ENCODE data around the gene CREG1. TPM values are rescaled to one million over a fixed set of nuclear protein-coding genes. Genes with fewer than 3 reads are reported as not detected.

The CREG1 gene
- total RNA-seq, 2 experiments from 2014 or later = 8.0 to 8.2 TPM

DNA sequence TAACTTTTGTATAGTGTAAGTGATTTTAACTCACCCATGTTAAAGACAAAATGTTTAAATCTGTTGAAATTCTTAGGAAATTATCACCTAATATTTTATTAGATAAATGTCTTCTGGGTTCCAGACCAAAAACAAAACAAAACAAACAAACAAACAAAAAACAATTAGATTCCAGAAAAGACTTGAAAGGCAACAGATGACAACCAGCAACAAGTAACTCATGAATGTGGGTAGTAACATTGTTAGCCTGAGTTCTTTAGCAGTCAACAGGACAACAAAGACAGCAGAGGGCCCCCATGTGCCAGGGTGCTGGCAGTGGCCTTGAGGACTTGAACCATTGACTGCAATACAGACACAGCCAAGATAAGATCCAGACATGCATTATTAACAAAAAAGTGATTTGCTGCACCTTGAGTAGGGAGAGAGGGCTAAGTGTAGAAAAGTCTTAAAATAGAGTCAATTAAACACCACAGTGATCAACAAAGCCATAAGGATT, 32.8 kb downstream of the CREG1 start:
- ChIA-PET POLR2A (no interaction called here), CTCF (interaction anchor here (1.0 to 1.9 kb wide), 3 partner anchors 12 to 254 kb away, joined by 4 to 7 read pairs (median 4); no protein-coding TSS in a partner anchor)
- Mint-ChIP-seq H3K27me3 (peaks cover 14% of the 10 kb centered on the region), H3K9me3 (no peaks in the 10 kb centered on the region), H3K27ac (no peak overlapping the region), H3K36me3 (ENCODE audit: low read depth) (peaks cover 26% of the 10 kb centered on the region), H3K4me3 (no peak overlapping the region), H3K4me1 (peaks cover 19% of the 10 kb centered on the region)
- DNase-seq = no peak

DNA sequence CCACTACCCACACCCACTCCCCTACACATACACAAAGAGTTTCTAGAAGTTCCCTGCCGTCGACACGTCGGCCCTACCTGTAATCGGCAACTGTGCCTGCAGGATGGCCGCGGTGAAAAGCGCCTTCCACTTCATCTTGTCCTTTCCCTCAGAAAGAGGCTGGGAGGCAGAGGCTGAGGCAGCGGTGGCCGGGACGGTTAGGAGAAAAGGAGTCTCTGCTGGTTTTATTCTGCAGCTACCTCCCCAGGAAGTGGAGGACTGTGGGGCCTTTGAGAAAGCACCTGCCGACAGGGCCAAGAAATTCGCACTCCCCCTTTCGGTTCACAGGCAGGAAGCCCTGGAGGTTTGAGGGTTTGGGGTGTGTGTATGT, 35.2 kb downstream of the CREG1 start, which contains the start of gene CD247:
Gene CD247, minus strand, starts transcription at position 199 of the 370 bp plus-strand sequence. Its CDS starts 64 bp downstream, at position 135.
- peak within 1 kb of the TSS; percentile 100 for H3K4me3 Mint-ChIP-seq
- H3K36me3 Mint-ChIP-seq (ENCODE audit: low read depth) = peaks cover 46% of the 10 kb centered on the region
- peaks cover 6% of the 10 kb centered on the region for H3K27me3 Mint-ChIP-seq
- ChIA-PET POLR2A (interaction anchor here (1.2 kb wide), 1 partner anchor 63 kb away, joined by 3 read pairs; no protein-coding TSS in a partner anchor), CTCF (interaction anchor here (0.9 to 2.7 kb wide), 15 partner anchors 9 to 298 kb away, joined by 3 to 7 read pairs (median 5); partner anchors contain the start of gene POU2F1)
- DNase-seq = peak; percentile 86
- peak within 1 kb of the TSS; percentile 100 for H3K27ac Mint-ChIP-seq
- no peaks in the 10 kb centered on the region for H3K9me3 Mint-ChIP-seq
- H3K4me1 Mint-ChIP-seq = peaks cover 38% of the 10 kb centered on the region

DNA sequence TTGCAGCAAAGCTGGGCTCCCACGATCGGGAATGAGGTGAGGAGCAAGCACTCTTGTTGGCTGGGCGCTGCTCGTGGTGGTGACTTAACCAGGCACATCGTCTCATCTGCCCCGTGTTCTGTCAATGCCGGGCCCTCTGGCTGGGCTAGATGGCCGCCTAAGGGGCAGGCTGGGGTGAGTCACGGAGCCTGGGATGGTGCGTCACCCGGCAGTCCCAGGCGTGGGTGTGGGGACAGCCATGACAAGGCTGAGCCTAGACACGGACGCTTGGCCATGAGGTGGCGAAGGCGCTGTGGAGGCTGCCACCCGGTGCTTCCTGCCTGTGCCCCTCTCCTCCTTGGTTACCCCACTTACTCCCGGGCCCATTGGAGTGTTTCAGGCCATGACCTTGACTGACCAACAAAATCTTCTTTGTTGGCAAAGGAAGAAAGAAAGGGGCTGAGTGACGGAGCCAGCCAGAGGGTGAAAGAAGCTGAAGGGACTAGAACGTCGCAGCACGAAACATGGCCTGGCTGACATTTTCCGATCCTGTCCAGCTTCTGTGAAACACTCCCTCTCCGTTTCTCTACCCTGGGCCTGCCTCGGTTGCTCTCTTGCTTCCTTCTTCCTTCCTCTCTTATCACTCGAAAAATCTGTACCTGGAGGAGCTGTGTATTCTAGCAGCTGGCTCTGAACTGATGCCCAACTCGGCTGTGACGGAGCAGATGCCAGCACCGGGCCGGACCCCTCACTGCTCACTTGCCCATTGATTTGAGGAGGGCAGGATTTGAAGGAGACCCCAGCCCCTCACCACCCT, 35.8 kb downstream of the CREG1 start:
- H3K36me3 Mint-ChIP-seq (ENCODE audit: low read depth) = peaks cover 48% of the 10 kb centered on the region
- CTCF ChIA-PET = interaction anchor here (0.9 to 2.7 kb wide), 18 partner anchors 9 to 298 kb away, joined by 3 to 7 read pairs (median 4); partner anchors contain the start of gene POU2F1
- H3K27ac Mint-ChIP-seq = peak overlapping the region; percentile 100
- peak overlapping the region; percentile 100 for H3K4me3 Mint-ChIP-seq
- no peaks in the 10 kb centered on the region for H3K9me3 Mint-ChIP-seq
- peaks cover 4% of the 10 kb centered on the region for H3K27me3 Mint-ChIP-seq
- DNase-seq = peak; percentile 74
- peaks cover 41% of the 10 kb centered on the region for H3K4me1 Mint-ChIP-seq
- POLR2A ChIA-PET = interaction anchor here (1.2 to 1.5 kb wide), 2 partner anchors 25 to 62 kb away, joined by 3 read pairs; no protein-coding TSS in a partner anchor

DNA sequence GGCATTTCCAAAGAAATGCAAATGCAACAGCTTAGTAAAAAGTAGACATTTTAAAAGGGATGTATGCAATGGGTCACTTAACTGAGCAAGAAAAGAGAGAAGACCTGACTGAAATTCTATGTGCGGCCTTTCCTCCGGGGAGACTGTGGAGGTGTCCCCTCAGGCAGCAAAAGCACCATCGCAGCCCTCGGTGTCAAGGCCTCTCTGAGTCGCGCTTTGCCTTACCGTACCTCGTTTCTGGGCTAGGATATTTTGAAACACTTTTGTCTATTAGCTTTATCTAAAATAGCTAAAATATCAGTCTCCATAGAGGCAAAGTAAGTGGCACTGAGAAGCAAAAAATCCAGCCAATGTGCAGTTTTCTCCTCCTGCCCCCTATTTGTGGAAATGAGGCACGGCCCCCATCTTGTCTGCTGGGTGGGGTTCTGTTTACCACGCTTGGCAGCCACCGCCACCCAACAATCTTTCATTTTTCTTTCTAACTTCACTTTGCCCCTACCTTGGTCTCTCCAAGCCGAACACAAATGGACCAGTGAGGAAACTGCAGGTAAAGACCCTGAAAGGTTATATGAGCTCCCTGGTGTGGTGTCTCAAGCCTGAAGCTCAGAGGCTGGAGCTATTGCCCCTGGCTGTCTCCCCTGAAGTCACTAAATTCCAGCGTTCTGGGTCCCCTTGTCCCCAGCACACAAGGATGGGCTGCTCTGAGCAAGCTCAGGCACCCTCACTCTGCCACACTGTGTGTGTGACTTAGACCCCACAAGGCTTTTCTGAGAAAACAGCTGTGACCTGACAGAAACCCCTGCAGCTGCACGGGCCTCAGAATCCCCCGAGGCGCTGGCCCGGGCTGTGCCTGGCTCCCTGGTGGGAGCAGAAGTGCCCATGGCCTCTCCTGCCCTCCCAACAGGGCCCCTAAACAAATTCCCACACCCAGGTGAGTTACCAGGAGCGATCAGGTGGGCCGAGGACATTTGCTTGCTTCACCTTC, 36.9 kb downstream of the CREG1 start:
- peak overlapping the region; percentile 100 for H3K4me3 Mint-ChIP-seq
- peaks cover 58% of the 10 kb centered on the region for H3K36me3 Mint-ChIP-seq (ENCODE audit: low read depth)
- CTCF ChIA-PET = interaction anchor here (0.6 to 2.7 kb wide), 20 partner anchors 8 to 297 kb away, joined by 3 to 7 read pairs (median 4); partner anchors contain the start of gene POU2F1
- POLR2A ChIA-PET = interaction anchor here (1.5 kb wide), 1 partner anchor 24 kb away, joined by 3 read pairs; no protein-coding TSS in a partner anchor
- H3K27me3 Mint-ChIP-seq = no peaks in the 10 kb centered on the region
- H3K4me1 Mint-ChIP-seq = peaks cover 51% of the 10 kb centered on the region
- peak; percentile 52 for DNase-seq
- peak overlapping the region; percentile 100 for H3K27ac Mint-ChIP-seq
- no peaks in the 10 kb centered on the region for H3K9me3 Mint-ChIP-seq

DNA sequence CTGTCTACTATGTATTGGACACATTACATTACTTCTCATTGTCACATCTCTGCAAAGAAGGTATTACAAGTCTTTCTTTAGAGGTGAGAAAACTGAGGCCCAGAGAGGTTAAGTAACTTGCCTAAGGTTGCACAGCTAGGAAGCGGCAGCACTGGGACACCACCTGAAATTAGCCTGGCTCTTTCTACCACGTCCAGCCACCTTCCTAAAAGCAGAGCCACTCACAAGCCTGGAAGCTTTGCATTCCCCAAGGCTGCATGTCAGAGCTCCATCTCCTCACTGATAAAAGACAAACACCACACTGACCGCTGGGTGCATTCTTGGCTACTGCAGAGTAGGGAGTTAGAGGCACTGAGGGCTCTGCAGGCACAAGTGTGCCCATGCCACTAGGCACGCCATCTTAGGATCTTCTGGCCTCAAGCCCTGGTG, 37.7 kb downstream of the CREG1 start:
- Mint-ChIP-seq H3K4me1 (peaks cover 58% of the 10 kb centered on the region), H3K9me3 (no peaks in the 10 kb centered on the region)

DNA sequence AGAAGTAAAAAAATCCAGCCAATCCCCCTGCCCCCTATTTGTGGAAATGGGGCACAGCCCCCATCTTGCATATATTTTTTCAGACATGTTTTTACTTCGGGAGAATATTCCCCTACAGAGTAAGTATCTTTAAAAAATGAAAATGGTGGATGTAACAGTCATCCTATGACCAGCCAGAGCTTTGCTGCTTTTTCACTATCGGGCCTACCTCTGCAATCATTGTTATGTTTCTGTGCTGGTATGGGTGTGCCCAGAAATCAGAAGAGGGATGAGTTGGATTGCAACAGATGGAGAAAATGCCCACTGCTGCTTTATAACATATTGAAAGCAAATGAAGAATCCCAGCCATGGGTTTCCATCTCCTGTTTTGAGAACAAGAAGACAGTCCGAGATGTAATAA, 38.1 kb downstream of the CREG1 start:
- H3K4me1 Mint-ChIP-seq = peaks cover 59% of the 10 kb centered on the region
- POLR2A ChIA-PET = interaction anchor here (0.6 to 1.0 kb wide), 4 partner anchors 11 to 296 kb away, joined by 3 to 5 read pairs (median 4); no protein-coding TSS in a partner anchor
- CTCF ChIA-PET = interaction anchor here (0.9 to 2.1 kb wide), 10 partner anchors 10 to 456 kb away, joined by 3 to 7 read pairs (median 4); no protein-coding TSS in a partner anchor
- H3K36me3 Mint-ChIP-seq (ENCODE audit: low read depth) = peaks cover 68% of the 10 kb centered on the region
- peak overlapping the region; percentile 100 for H3K27ac Mint-ChIP-seq
- H3K9me3 Mint-ChIP-seq = no peaks in the 10 kb centered on the region
- peak overlapping the region; percentile 100 for H3K4me3 Mint-ChIP-seq
- no peak for DNase-seq
- H3K27me3 Mint-ChIP-seq = no peaks in the 10 kb centered on the region

More for the DNA sequence above, 37.7 kb downstream of the CREG1 start:
- peak overlapping the region; percentile 100 for H3K4me3 Mint-ChIP-seq
- POLR2A ChIA-PET = interaction anchor here (0.6 kb wide), 1 partner anchor 12 kb away, joined by 4 read pairs; no protein-coding TSS in a partner anchor
- no peak for DNase-seq
- CTCF ChIA-PET = interaction anchor here (0.6 to 2.1 kb wide), 14 partner anchors 11 to 456 kb away, joined by 3 to 7 read pairs (median 4); no protein-coding TSS in a partner anchor
- peak overlapping the region; percentile 100 for H3K27ac Mint-ChIP-seq
- no peaks in the 10 kb centered on the region for H3K27me3 Mint-ChIP-seq
- peaks cover 63% of the 10 kb centered on the region for H3K36me3 Mint-ChIP-seq (ENCODE audit: low read depth)

DNA sequence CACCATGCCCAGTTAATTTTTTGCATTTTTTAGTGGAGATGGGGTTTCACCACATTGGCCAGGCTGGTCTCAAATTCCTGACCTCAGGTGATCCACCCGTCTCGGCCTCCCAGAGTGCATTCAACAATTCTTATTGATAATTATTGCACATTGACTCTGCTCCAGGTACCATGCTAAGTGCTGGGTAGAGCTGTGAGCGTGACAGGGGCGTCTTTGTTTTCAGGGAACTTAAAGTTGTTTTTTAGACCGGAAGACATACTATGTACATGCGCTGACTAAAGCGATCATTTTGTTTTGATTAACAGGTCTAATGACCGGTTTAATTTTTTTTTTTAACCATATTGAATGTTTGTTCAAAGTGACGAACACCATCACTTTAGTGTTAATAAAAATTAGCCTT, 39.3 kb downstream of the CREG1 start:
- ChIA-PET CTCF (interaction anchor here (0.5 to 1.5 kb wide), 5 partner anchors 12 to 369 kb away, joined by 3 to 4 read pairs (median 3); no protein-coding TSS in a partner anchor), POLR2A (interaction anchor here (1.0 kb wide), 1 partner anchor 294 kb away, joined by 3 read pairs; no protein-coding TSS in a partner anchor)
- DNase-seq = peak; percentile 26
- H3K9me3 Mint-ChIP-seq = no peaks in the 10 kb centered on the region
- H3K4me3 Mint-ChIP-seq = peak overlapping the region; percentile 100
- peak overlapping the region; percentile 100 for H3K27ac Mint-ChIP-seq
- H3K4me1 Mint-ChIP-seq = peaks cover 63% of the 10 kb centered on the region
- peaks cover 79% of the 10 kb centered on the region for H3K36me3 Mint-ChIP-seq (ENCODE audit: low read depth)
- H3K27me3 Mint-ChIP-seq = no peaks in the 10 kb centered on the region

DNA sequence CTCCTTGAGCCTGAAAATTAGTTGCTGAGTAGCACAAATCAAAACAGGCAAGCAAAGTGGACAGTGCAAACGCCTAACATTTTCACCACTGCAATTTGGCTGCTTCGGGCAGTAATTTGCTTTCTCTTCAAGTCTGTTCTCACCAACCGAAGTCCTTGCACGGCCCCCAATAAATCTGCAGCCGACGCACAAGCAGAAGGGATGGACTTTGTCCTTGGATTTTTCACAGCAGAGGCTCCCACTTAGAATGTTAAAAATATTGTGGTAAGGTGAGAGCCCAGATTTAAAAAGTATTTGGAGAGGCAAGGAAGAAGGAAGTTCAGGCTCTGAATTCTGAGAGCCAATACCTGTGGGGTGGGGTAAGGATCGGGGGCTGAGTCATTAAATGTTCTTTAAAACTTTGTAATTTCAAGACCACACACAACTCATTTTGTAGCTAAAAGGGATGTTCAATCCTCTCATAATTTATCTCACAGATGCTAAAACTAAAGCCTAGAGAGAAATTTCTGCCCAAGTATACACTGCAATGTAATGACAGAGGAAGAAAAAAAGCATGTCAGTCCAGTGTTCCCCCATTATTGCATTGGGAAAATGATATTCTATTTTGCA, 41.4 kb downstream of the CREG1 start:
- Mint-ChIP-seq H3K4me1 (peaks cover 76% of the 10 kb centered on the region), H3K27me3 (no peaks in the 10 kb centered on the region), H3K27ac (peak overlapping the region; percentile 81), H3K36me3 (ENCODE audit: low read depth) (peaks cover 88% of the 10 kb centered on the region), H3K4me3 (peak overlapping the region; percentile 76), H3K9me3 (no peaks in the 10 kb centered on the region)
- DNase-seq = no peak
- ChIA-PET CTCF (no interaction called here), POLR2A (no interaction called here)

DNA sequence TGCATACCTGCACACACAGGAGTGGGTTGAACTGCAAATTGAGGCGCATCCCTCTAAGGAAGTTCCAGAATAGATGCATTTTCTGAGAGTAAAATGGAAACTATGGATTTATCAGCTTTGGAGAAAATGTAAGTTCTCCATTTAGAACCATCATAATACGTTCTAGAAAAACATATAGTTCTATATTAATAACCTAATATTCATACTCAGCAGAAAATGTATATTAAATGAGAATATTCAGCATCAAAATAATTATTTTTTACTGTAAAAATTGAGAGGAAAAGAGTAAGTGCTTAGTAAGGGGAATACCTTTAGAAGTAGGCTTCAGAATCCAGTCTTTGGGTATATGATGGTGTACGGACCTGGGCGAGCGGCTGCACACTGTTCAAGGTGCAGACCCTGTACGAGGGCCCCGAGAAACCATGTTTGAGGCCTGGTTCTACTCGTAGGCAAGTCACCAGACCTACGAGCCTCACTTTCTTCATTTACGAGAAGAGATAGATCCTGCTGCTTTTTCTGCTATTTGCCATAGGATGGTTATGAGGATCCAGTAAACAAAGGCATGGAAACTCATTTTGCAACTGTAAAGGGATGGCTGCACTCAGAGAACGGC, 42.1 kb downstream of the CREG1 start:
- POLR2A ChIA-PET = no interaction called here
- DNase-seq = no peak
- H3K36me3 Mint-ChIP-seq (ENCODE audit: low read depth) = peaks cover 86% of the 10 kb centered on the region
- no peaks in the 10 kb centered on the region for H3K9me3 Mint-ChIP-seq
- H3K4me1 Mint-ChIP-seq = peaks cover 78% of the 10 kb centered on the region
- CTCF ChIA-PET = interaction anchor here (1.3 kb wide), 1 partner anchor 55 kb away, joined by 3 read pairs; no protein-coding TSS in a partner anchor
- H3K4me3 Mint-ChIP-seq = peak overlapping the region; percentile 76
- peak overlapping the region; percentile 81 for H3K27ac Mint-ChIP-seq
- no peaks in the 10 kb centered on the region for H3K27me3 Mint-ChIP-seq

DNA sequence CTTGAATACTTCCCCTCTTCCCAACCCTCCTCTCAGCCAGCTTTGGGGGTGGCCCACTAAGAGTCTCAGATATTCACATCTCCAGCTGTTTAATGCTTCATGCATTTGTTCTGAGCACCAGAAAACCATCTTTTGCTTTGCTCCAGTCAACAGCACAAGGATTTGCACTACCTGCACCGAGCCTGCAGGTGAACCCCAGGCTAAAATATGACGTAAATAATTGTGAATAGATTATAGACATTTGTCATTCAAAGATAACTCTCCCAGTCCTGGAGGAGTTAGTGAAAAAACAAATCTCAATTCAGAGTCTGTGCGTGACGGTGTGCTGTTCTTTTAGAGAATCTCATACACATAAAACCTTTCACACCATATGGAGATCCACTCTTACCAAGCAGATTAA, 42.7 kb downstream of the CREG1 start:
- Mint-ChIP-seq H3K27me3 (no peaks in the 10 kb centered on the region), H3K4me3 (peak overlapping the region; percentile 76), H3K27ac (peak overlapping the region; percentile 76), H3K9me3 (no peaks in the 10 kb centered on the region), H3K4me1 (peaks cover 81% of the 10 kb centered on the region), H3K36me3 (ENCODE audit: low read depth) (peaks cover 85% of the 10 kb centered on the region)
- POLR2A ChIA-PET = no interaction called here
- CTCF ChIA-PET = interaction anchor here (1.3 kb wide), 1 partner anchor 55 kb away, joined by 3 read pairs; no protein-coding TSS in a partner anchor
- no peak for DNase-seq

DNA sequence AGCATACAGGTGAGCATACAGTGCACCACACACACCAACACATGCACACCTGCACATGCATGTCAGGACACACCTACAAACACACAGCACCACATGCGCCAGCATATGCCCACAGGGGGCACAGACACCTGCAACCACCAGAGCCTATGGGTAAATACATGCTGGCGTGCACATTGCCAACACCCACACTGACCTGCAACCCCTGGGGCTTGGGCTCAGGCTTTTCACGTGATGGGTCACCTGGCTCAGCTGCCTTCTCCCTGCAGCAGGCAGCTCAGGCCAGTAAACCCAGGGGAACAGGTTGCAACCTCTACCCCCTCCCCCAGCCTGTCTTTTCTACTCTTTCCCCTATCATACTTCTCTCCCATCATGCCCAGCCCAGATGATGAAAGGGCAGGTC, 43.3 kb downstream of the CREG1 start:
- DNase-seq = no peak
- Mint-ChIP-seq H3K27ac (peak overlapping the region; percentile 76), H3K4me1 (peaks cover 81% of the 10 kb centered on the region), H3K4me3 (peak overlapping the region; percentile 76), H3K9me3 (no peaks in the 10 kb centered on the region), H3K27me3 (no peaks in the 10 kb centered on the region), H3K36me3 (ENCODE audit: low read depth) (peaks cover 80% of the 10 kb centered on the region)
- ChIA-PET CTCF (interaction anchor here (0.9 to 1.6 kb wide), 4 partner anchors 9 to 54 kb away, joined by 3 to 6 read pairs (median 3); no protein-coding TSS in a partner anchor), POLR2A (no interaction called here)

Data from activated CD4-positive, alpha-beta T cell treated with anti-CD3 and anti-CD28 coated beads, Interleukin-2, amount 10 ng/mL, durations not matched to agents 7 days and 5 days (primary cell).